ENCODE data around the gene FAM131A. TPM values are rescaled to one million over a fixed set of nuclear protein-coding genes. Genes with fewer than 3 reads are reported as not detected.

The FAM131A gene
- total and polyA plus RNA-seq, 9 of the 15 experiments (the other 6 are each of a cell fraction or from before 2014, with no cell fraction given), result 0.48 to 11.1 (median 4.3) TPM

- no peak for TF ChIP-seq MGA (IDR thresholded peaks at IDR 0.05)
- no peak for TF ChIP-seq XRCC5 (IDR thresholded peaks at IDR 0.05; ENCODE audit: low read depth, low read length)
- TF ChIP-seq POLR2G (IDR thresholded peaks at IDR 0.05; ENCODE audit: low read depth, low read length), result no peak
- no peak for TF ChIP-seq RFX7 (CRISPR knock-in tag; IDR thresholded peaks at IDR 0.05)
- no peak for TF ChIP-seq TARDBP (IDR thresholded peaks at IDR 0.05)
- no peak for TF ChIP-seq ETS2 (tag; IDR thresholded peaks at IDR 0.05; ENCODE audit: borderline replicate concordance, poor library complexity, severe bottlenecking)
- TF ChIP-seq MBD2 (IDR thresholded peaks at IDR 0.05; ENCODE audit: borderline replicate concordance, low read depth), result peak; percentile 16; the same call in 1 of the 2 replicates
- TF ChIP-seq ZSCAN29 (IDR thresholded peaks at IDR 0.05), result no peak
Measured at GRCh38 chr3:184347321-184348056, 10.1 kb downstream of the FAM131A start (continued).
